Measurements from ENCODE around the gene PARD3.

DNA sequence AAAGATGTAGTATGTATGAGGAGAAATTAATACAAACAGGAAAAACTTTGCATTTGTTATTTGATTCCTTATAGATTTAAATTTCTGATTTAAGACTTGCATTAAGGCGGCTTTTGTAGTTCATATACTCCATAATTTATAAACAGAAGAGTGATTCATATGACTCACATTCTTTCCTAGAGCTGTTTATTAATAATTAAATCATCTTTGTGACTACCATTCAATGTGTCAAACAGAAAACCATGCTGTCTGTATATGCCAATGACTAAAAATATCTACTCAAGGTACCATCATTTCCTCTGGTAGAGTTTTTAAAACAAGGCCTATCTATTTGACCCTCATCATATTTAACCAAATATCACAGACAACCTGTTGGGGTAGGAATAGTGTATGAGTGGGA, 501.7 kb downstream of the PARD3 start:
- TF ChIP-seq, protein P1, sequence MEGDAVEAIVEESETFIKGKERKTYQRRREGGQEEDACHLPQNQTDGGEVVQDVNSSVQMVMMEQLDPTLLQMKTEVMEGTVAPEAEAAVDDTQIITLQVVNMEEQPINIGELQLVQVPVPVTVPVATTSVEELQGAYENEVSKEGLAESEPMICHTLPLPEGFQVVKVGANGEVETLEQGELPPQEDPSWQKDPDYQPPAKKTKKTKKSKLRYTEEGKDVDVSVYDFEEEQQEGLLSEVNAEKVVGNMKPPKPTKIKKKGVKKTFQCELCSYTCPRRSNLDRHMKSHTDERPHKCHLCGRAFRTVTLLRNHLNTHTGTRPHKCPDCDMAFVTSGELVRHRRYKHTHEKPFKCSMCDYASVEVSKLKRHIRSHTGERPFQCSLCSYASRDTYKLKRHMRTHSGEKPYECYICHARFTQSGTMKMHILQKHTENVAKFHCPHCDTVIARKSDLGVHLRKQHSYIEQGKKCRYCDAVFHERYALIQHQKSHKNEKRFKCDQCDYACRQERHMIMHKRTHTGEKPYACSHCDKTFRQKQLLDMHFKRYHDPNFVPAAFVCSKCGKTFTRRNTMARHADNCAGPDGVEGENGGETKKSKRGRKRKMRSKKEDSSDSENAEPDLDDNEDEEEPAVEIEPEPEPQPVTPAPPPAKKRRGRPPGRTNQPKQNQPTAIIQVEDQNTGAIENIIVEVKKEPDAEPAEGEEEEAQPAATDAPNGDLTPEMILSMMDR (IDR thresholded peaks at IDR 0.05), result no peak
- TF ChIP-seq POLR2A (IDR thresholded peaks at IDR 0.05) (no peak), POLR2AphosphoS5 (IDR thresholded peaks at IDR 0.05) (no peak), EP300 (IDR thresholded peaks at IDR 0.05) (no peak)
